SK-N-SH (cell line): ENCODE data around the gene DTNBP1. TPM values are rescaled to one million over a fixed set of nuclear protein-coding genes. Genes with fewer than 3 reads are reported as not detected.

Source experiments
- CTCF ChIA-PET: fragments of 300-600, 350-600 bp; formaldehyde crosslinking; extraction: SDS; loops from one replicate; lab custom pipeline; 2021; lab: Yijun Ruan, JAX
- POLR2A ChIA-PET: fragments of 350-600 bp; sonication (Branson Sonifier 250); formaldehyde crosslinking; extraction: SDS; loops from one replicate; lab custom pipeline; 2020; ENCODE audit warnings: antibody characterized with exemption, inconsistent platforms; lab: Yijun Ruan, JAX
- DNase-seq: peaks from one replicate; pipeline ENCODE4 v3.0.0; 2012
- H2AFZ ChIP-seq: fragments of 200-600 bp; sonication (generic); 2 replicates; pipeline ENCODE4 v1.8.1; 2016; ENCODE audit warnings: antibody characterized with exemption, mild to moderate bottlenecking, low read depth
- H3F3A ChIP-seq: fragments of 200-600 bp; sonication (generic); replicated peaks from 2 replicates; pipeline ENCODE3; 2016; ENCODE audit warnings: antibody characterized with exemption, mild to moderate bottlenecking; ENCODE audit not compliant: insufficient read depth
- H3K27ac ChIP-seq, 2 experiments: fragments of 200-500 bp in 1 of 2; fragments of 200-600 bp in 1 of 2; sonication (Bioruptor generic) in 1 of 2; sonication (generic), shearing (Covaris generic) in 1 of 2; 2 replicates each; pipeline versions ENCODE4 v1.5.1 to v1.6.1; 2014 to 2016; ENCODE audit warnings: low read depth in 2 of 2, inconsistent platforms in 1 of 2, low read length in 1 of 2, mild to moderate bottlenecking in 1 of 2, mixed read lengths in 1 of 2
- H3K27me3 ChIP-seq: fragments of 200-600 bp; sonication (generic), shearing (Covaris generic); 2 replicates; pipeline ENCODE4 v1.6.1; 2016; ENCODE audit warnings: mixed run types; ENCODE audit not compliant: insufficient read depth
- H3K36me3 ChIP-seq, 2 experiments: fragments of 200-500 bp in 1 of 2; fragments of 200-600 bp in 1 of 2; sonication (Bioruptor generic) in 1 of 2; sonication (generic) in 1 of 2; replicated peaks in 1 of 2; 2 replicates each; pipeline versions ENCODE3 to v1.5.1; 2014 to 2016; ENCODE audit warnings: low read length in 1 of 2, mild to moderate bottlenecking in 1 of 2; ENCODE audit not compliant: insufficient read depth in 2 of 2, control insufficient read depth in 1 of 2
- H3K4me1 ChIP-seq, 2 experiments: fragments of 200-500 bp in 1 of 2; fragments of 200-600 bp in 1 of 2; sonication (Bioruptor generic) in 1 of 2; sonication (generic), shearing (Covaris generic) in 1 of 2; 2 replicates each; pipeline versions ENCODE4 v1.5.1 to v1.6.1; 2014 to 2016; ENCODE audit warnings: low read depth in 1 of 2, low read length in 1 of 2, mixed run types in 1 of 2; ENCODE audit not compliant: insufficient read depth in 2 of 2, control insufficient read depth in 1 of 2
- H3K4me2 ChIP-seq: fragments of 200-600 bp; sonication (generic), shearing (Covaris generic); 2 replicates; pipeline ENCODE4 v1.6.1; 2017; ENCODE audit warnings: mixed run types
- H3K4me3 ChIP-seq, 2 experiments: fragments of 200-500 bp in 1 of 2; fragments of 200-600 bp in 1 of 2; sonication (Bioruptor generic) in 1 of 2; sonication (generic), shearing (Covaris generic) in 1 of 2; 2 replicates each; pipeline versions ENCODE4 v1.5.1 to v1.8.1; 2014 to 2016; ENCODE audit warnings: low read depth in 2 of 2, inconsistent platforms in 1 of 2, low read length in 1 of 2, mild to moderate bottlenecking in 1 of 2, mixed read lengths in 1 of 2, moderate library complexity in 1 of 2
- H3K79me2 ChIP-seq: fragments of 200-600 bp; sonication (generic); 2 replicates; pipeline ENCODE4 v1.8.1; 2017; ENCODE audit warnings: mild to moderate bottlenecking; ENCODE audit not compliant: insufficient read depth
- H3K9ac ChIP-seq: fragments of 200-600 bp; sonication (generic); 2 replicates; pipeline ENCODE4 v1.6.1; 2017; ENCODE audit warnings: mixed run types
- H3K9me2 ChIP-seq: fragments of 200-600 bp; sonication (generic); 2 replicates; pipeline ENCODE4 v1.6.1; 2017; ENCODE audit warnings: mixed run types
- H3K9me3 ChIP-seq: fragments of 200-600 bp; sonication (generic); 2 replicates; pipeline ENCODE4 v1.6.1; 2017; ENCODE audit warnings: mixed run types, mild to moderate bottlenecking, moderate library complexity
- H4K20me1 ChIP-seq: fragments of 200-600 bp; sonication (generic); 2 replicates; pipeline ENCODE4 v1.6.1; 2017; ENCODE audit warnings: mild to moderate bottlenecking, mixed run types; ENCODE audit not compliant: insufficient read depth
- CHD2 ChIP-seq: fragments of 150-350 bp; IDR thresholded peaks from 2 replicates; pipeline ENCODE4 v1.6.1; 2018; ENCODE audit warnings: low read length; ENCODE audit not compliant: partially characterized antibody
- ELF1 ChIP-seq: IDR thresholded peaks from 2 replicates; pipeline ENCODE4 v1.4.0; 2012
- EP300 ChIP-seq, 2 experiments: IDR thresholded peaks; 2 replicates each; pipeline versions ENCODE4 v1.4.0 to v1.6.1; 2012; ENCODE audit warnings: borderline replicate concordance in 1 of 2, low read depth in 1 of 2, low read length in 1 of 2
- EZH2phosphoT487 ChIP-seq: fragments of 200-600 bp; sonication (generic); IDR thresholded peaks from 2 replicates; pipeline ENCODE4 v1.6.1; 2017; ENCODE audit warnings: low read depth, mixed run types, mild to moderate bottlenecking, antibody characterized with exemption, moderate library complexity, borderline replicate concordance
- GABPA ChIP-seq: IDR thresholded peaks from 2 replicates; pipeline ENCODE4 v1.4.0; 2012; ENCODE audit warnings: low read depth, mild to moderate bottlenecking
- MEF2A ChIP-seq: IDR thresholded peaks from 2 replicates; pipeline ENCODE4 v1.4.0; 2012; ENCODE audit warnings: low read depth, borderline replicate concordance
- MXI1 ChIP-seq: IDR thresholded peaks from 2 replicates; pipeline ENCODE4 v1.6.1; 2012; ENCODE audit warnings: mild to moderate bottlenecking, low read depth, low read length, improper control_type of control experiment
- POLR2AphosphoS5 ChIP-seq: IDR thresholded peaks from 2 replicates; pipeline ENCODE4 v1.6.1; 2012; ENCODE audit warnings: low read depth, low read length
- TAF1 ChIP-seq: IDR thresholded peaks from 2 replicates; pipeline ENCODE4 v1.6.1; 2012; ENCODE audit warnings: low read depth, mild to moderate bottlenecking, low read length, moderate library complexity, borderline replicate concordance
- TCF12 ChIP-seq: IDR thresholded peaks from 2 replicates; pipeline ENCODE4 v1.4.0; 2012
- TEAD4 ChIP-seq: IDR thresholded peaks from 2 replicates; pipeline ENCODE4 v1.4.0; 2012; ENCODE audit warnings: mild to moderate bottlenecking, borderline replicate concordance; ENCODE audit not compliant: insufficient read depth
- WGBS: methylation state at CpG from one replicate; pipeline ENCODE4 v1.1.6; 2017; ENCODE audit warnings: low lambda C conversion rate; 5-methylcytosine and 5-hydroxymethylcytosine counted together
- polyA plus RNA-seq, 3 experiments: library from polyadenylated mRNA; depleted of rRNA; stranded (reverse); fragments of >200 nt; gene quantifications; 2 replicates each; pipeline ENCODE4 v1.2.3, GENCODE V29; 2012
- TF ChIP-seq, protein P1 (sequence below): IDR thresholded peaks from 2 replicates; pipeline ENCODE4 v1.4.0; 2012; ENCODE audit warnings: low read depth
- TF ChIP-seq, protein P2 (sequence below): fragments of 150-350 bp; IDR thresholded peaks from 2 replicates; pipeline ENCODE4 v1.6.1; 2017; ENCODE audit warnings: antibody characterized with exemption, low read length, low read depth, borderline replicate concordance
- TF ChIP-seq, protein P3 (sequence below): IDR thresholded peaks from 2 replicates; pipeline ENCODE4; 2012
- TF ChIP-seq, protein P4 (sequence below): IDR thresholded peaks from 2 replicates; pipeline ENCODE4 v1.4.0; 2012; ENCODE audit warnings: low read depth, borderline replicate concordance
- TF ChIP-seq, protein P5 (sequence below): fragments of 200-600 bp; sonication (generic); IDR thresholded peaks from 2 replicates; pipeline ENCODE4 v1.6.1; 2017; ENCODE audit warnings: antibody characterized with exemption, mild to moderate bottlenecking, moderate library complexity
- TF ChIP-seq, protein P6 (sequence below): IDR thresholded peaks from 2 replicates; pipeline ENCODE4 v1.6.1; 2012; ENCODE audit warnings: mild to moderate bottlenecking, low read depth, low read length, moderate library complexity

The DTNBP1 gene
- polyA plus RNA-seq, 1 of the 3 experiments (the other 2 are of a cell fraction), result 19.7 TPM

DNA sequence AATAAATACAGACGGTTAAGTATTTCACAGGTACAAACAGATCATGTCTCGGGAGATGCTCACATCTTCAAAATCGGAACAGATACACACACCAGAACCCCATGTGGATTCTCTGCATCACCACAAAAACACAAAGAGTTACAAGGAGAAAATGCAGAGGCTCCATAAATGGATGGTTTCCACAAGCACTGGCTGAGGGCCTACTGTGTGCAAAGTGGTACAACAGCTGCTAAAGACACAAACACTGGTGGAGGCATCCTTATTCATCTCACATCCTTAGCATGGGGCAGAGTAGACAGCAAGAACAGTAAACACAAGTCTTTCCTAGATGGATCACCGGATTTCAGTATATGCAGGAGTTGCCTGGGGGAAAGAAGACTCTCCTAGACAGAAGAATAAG lies 88.8 kb downstream of the DTNBP1 start:
- H3F3A ChIP-seq, result no peaks in the 10 kb centered on the region
- no peaks in the 10 kb centered on the region for H3K9me3 ChIP-seq
- no peak for DNase-seq
- peaks cover 0 to 3% of the 10 kb centered on the region in 2 experiments for H3K36me3 ChIP-seq
- H2AFZ ChIP-seq, result no peak overlapping the region
- H3K9me2 ChIP-seq, result no peaks in the 10 kb centered on the region
- CTCF ChIA-PET, result interaction anchor here (1.0 kb wide), 1 partner anchor 9 kb away, joined by 3 read pairs; no protein-coding TSS in a partner anchor
- H3K9ac ChIP-seq, result no peak overlapping the region
- H3K79me2 ChIP-seq, result no peaks in the 10 kb centered on the region
- TF ChIP-seq TEAD4 (no peak), MXI1 (no peak), TCF12 (no peak), GABPA (no peak), CHD2 (no peak), EZH2phosphoT487 (no peak), POLR2AphosphoS5 (no peak), EP300 (IDR thresholded peaks at IDR 0.05; ENCODE audit: borderline replicate concordance in 1 of 2, low read depth in 1 of 2, low read length in 1 of 2) (no peak), ELF1 (no peak), MEF2A (no peak), TAF1 (no peak)
- TF ChIP-seq, protein P1, sequence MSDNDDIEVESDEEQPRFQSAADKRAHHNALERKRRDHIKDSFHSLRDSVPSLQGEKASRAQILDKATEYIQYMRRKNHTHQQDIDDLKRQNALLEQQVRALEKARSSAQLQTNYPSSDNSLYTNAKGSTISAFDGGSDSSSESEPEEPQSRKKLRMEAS, result no peak
- TF ChIP-seq, protein P2, sequence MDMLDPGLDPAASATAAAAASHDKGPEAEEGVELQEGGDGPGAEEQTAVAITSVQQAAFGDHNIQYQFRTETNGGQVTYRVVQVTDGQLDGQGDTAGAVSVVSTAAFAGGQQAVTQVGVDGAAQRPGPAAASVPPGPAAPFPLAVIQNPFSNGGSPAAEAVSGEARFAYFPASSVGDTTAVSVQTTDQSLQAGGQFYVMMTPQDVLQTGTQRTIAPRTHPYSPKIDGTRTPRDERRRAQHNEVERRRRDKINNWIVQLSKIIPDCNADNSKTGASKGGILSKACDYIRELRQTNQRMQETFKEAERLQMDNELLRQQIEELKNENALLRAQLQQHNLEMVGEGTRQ, result no peak
- TF ChIP-seq, protein P3, sequence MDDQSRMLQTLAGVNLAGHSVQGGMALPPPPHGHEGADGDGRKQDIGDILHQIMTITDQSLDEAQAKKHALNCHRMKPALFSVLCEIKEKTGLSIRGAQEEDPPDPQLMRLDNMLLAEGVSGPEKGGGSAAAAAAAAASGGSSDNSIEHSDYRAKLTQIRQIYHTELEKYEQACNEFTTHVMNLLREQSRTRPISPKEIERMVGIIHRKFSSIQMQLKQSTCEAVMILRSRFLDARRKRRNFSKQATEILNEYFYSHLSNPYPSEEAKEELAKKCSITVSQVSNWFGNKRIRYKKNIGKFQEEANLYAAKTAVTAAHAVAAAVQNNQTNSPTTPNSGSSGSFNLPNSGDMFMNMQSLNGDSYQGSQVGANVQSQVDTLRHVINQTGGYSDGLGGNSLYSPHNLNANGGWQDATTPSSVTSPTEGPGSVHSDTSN, result no peak
- TF ChIP-seq, protein P4, sequence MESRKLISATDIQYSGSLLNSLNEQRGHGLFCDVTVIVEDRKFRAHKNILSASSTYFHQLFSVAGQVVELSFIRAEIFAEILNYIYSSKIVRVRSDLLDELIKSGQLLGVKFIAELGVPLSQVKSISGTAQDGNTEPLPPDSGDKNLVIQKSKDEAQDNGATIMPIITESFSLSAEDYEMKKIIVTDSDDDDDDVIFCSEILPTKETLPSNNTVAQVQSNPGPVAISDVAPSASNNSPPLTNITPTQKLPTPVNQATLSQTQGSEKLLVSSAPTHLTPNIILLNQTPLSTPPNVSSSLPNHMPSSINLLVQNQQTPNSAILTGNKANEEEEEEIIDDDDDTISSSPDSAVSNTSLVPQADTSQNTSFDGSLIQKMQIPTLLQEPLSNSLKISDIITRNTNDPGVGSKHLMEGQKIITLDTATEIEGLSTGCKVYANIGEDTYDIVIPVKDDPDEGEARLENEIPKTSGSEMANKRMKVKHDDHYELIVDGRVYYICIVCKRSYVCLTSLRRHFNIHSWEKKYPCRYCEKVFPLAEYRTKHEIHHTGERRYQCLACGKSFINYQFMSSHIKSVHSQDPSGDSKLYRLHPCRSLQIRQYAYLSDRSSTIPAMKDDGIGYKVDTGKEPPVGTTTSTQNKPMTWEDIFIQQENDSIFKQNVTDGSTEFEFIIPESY, result no peak
- TF ChIP-seq, protein P5, sequence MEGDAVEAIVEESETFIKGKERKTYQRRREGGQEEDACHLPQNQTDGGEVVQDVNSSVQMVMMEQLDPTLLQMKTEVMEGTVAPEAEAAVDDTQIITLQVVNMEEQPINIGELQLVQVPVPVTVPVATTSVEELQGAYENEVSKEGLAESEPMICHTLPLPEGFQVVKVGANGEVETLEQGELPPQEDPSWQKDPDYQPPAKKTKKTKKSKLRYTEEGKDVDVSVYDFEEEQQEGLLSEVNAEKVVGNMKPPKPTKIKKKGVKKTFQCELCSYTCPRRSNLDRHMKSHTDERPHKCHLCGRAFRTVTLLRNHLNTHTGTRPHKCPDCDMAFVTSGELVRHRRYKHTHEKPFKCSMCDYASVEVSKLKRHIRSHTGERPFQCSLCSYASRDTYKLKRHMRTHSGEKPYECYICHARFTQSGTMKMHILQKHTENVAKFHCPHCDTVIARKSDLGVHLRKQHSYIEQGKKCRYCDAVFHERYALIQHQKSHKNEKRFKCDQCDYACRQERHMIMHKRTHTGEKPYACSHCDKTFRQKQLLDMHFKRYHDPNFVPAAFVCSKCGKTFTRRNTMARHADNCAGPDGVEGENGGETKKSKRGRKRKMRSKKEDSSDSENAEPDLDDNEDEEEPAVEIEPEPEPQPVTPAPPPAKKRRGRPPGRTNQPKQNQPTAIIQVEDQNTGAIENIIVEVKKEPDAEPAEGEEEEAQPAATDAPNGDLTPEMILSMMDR, result no peak
- TF ChIP-seq, protein P6, sequence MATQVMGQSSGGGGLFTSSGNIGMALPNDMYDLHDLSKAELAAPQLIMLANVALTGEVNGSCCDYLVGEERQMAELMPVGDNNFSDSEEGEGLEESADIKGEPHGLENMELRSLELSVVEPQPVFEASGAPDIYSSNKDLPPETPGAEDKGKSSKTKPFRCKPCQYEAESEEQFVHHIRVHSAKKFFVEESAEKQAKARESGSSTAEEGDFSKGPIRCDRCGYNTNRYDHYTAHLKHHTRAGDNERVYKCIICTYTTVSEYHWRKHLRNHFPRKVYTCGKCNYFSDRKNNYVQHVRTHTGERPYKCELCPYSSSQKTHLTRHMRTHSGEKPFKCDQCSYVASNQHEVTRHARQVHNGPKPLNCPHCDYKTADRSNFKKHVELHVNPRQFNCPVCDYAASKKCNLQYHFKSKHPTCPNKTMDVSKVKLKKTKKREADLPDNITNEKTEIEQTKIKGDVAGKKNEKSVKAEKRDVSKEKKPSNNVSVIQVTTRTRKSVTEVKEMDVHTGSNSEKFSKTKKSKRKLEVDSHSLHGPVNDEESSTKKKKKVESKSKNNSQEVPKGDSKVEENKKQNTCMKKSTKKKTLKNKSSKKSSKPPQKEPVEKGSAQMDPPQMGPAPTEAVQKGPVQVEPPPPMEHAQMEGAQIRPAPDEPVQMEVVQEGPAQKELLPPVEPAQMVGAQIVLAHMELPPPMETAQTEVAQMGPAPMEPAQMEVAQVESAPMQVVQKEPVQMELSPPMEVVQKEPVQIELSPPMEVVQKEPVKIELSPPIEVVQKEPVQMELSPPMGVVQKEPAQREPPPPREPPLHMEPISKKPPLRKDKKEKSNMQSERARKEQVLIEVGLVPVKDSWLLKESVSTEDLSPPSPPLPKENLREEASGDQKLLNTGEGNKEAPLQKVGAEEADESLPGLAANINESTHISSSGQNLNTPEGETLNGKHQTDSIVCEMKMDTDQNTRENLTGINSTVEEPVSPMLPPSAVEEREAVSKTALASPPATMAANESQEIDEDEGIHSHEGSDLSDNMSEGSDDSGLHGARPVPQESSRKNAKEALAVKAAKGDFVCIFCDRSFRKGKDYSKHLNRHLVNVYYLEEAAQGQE, result no peak
- H3K4me1 ChIP-seq, result peaks cover 0 to 3% of the 10 kb centered on the region in 2 experiments; a peak in 1 of 4 replicates
- POLR2A ChIA-PET, result no interaction called here
- H3K4me3 ChIP-seq, result no peak overlapping the region
- no peaks in the 10 kb centered on the region for H3K27me3 ChIP-seq
- WGBS, result 86% methylated on average over 4 of the region's 4 CpGs
- H4K20me1 ChIP-seq, result no peaks in the 10 kb centered on the region
- no peak overlapping the region for H3K27ac ChIP-seq
- no peak overlapping the region for H3K4me2 ChIP-seq
